ENCODE results near the gene ZCCHC14. TPM values are rescaled to one million over a fixed set of nuclear protein-coding genes. Genes with fewer than 3 reads are reported as not detected.
A peak's percentile ranks its signal among the peaks of the same experiment; 100 is the strongest.

ZCCHC14 gene
- polyA plus RNA-seq, 1 donor (not counting 4 experiments of a cell fraction or from before 2014, with no cell fraction given) = 3.6 TPM

GRCh38 chr16:87384162-87384874 is 108.5 kb downstream of the ZCCHC14 start:
- Histone ChIP-seq H3K27me3 (ENCODE audit: control insufficient read depth, extremely low read depth, insufficient read depth, low read length) (no peaks in the 10 kb centered on the region), H3K79me2 (ENCODE audit: control insufficient read depth, insufficient read depth, low read length) (peaks cover 38% of the 10 kb centered on the region), H3K9me1 (ENCODE audit: control insufficient read depth, extremely low read depth, insufficient read depth, low read length) (peaks cover 2% of the 10 kb centered on the region), H3K9me3 (ENCODE audit: control insufficient read depth, low read depth, low read length) (no peaks in the 10 kb centered on the region), H3K9ac (ENCODE audit: control insufficient read depth, extremely low read depth, insufficient read depth, low read length) (peak overlapping the region; percentile 84), H3K4me3 (ENCODE audit: control insufficient read depth in 2 of 3, extremely low read depth in 1 of 3, insufficient read depth in 2 of 3, low read depth in 1 of 3, low read length in 3 of 3) (peak overlapping the region; percentile 46 to 84 (median 78)), H3K4me2 (ENCODE audit: control insufficient read depth, extremely low read depth, insufficient read depth, low read depth, low read length) (peak overlapping the region; percentile 69), H2AFZ (ENCODE audit: control insufficient read depth, low read length) (peak overlapping the region; percentile 89), H3K36me3 (ENCODE audit: control insufficient read depth in 2 of 2, extremely low read depth in 1 of 2, insufficient read depth in 2 of 2, low read length in 2 of 2) (no peaks in the 10 kb centered on the region), H3K4me1 (ENCODE audit: control insufficient read depth, extremely low read depth, insufficient read depth, low read length) (peaks cover 33% of the 10 kb centered on the region), H4K20me1 (ENCODE audit: control insufficient read depth, extremely low read depth, insufficient read depth, low read length) (peaks cover 12% of the 10 kb centered on the region), H3K27ac (ENCODE audit: control insufficient read depth, insufficient read depth, low read length) (peak overlapping the region; percentile 60)
- dilution Hi-C loops (cut with MboI; ENCODE audit: extremely low pct_ligation_motif_present, low sequenced_read_pairs) = no loop called here
- FAIRE-seq (no peak), DNase-seq (ENCODE audit: low read depth, low spot score) (no peak)
- no peak for TF ChIP-seq EZH2 (IDR thresholded peaks at IDR 0.05; ENCODE audit: low read length)
- TF ChIP-seq CTCF (optimal IDR thresholded peaks at IDR 0.05 in 1 of 3, IDR thresholded peaks at IDR 0.05 in 1 of 3, conservative IDR thresholded peaks at IDR 0.05 in 1 of 3; ENCODE audit: extremely low read depth in 1 of 3, insufficient read depth in 2 of 3, low read length in 3 of 3) = no peak

- peaks cover 27% of the 10 kb centered on the region for H3K4me1 ChIP-seq (ENCODE audit: control insufficient read depth, extremely low read depth, insufficient read depth, low read length)
- peak within 1 kb of the TSS; percentile 84 for H3K9ac ChIP-seq (ENCODE audit: control insufficient read depth, extremely low read depth, insufficient read depth, low read length)
- dilution Hi-C loops (cut with MboI; ENCODE audit: extremely low pct_ligation_motif_present, low sequenced_read_pairs) = no loop called here
- H2AFZ ChIP-seq (ENCODE audit: control insufficient read depth, low read length) = peak within 1 kb of the TSS; percentile 89
- H3K27ac ChIP-seq (ENCODE audit: control insufficient read depth, insufficient read depth, low read length) = peak within 1 kb of the TSS; percentile 73
- peaks cover 2% of the 10 kb centered on the region for H3K9me1 ChIP-seq (ENCODE audit: control insufficient read depth, extremely low read depth, insufficient read depth, low read length)
- H3K36me3 ChIP-seq (ENCODE audit: control insufficient read depth in 2 of 2, extremely low read depth in 1 of 2, insufficient read depth in 2 of 2, low read length in 2 of 2) = no peaks in the 10 kb centered on the region
- peaks cover 43% of the 10 kb centered on the region for H3K79me2 ChIP-seq (ENCODE audit: control insufficient read depth, insufficient read depth, low read length)
- H3K4me2 ChIP-seq (ENCODE audit: control insufficient read depth, extremely low read depth, insufficient read depth, low read depth, low read length) = peak within 1 kb of the TSS; percentile 84
- no peaks in the 10 kb centered on the region for H3K27me3 ChIP-seq (ENCODE audit: control insufficient read depth, extremely low read depth, insufficient read depth, low read length)
- no peak for TF ChIP-seq CTCF (optimal IDR thresholded peaks at IDR 0.05 in 1 of 3, IDR thresholded peaks at IDR 0.05 in 1 of 3, conservative IDR thresholded peaks at IDR 0.05 in 1 of 3; ENCODE audit: extremely low read depth in 1 of 3, insufficient read depth in 2 of 3, low read length in 3 of 3)
- TF ChIP-seq EZH2 (IDR thresholded peaks at IDR 0.05; ENCODE audit: low read length) = no peak
- H3K9me3 ChIP-seq (ENCODE audit: control insufficient read depth, low read depth, low read length) = no peaks in the 10 kb centered on the region
- peaks cover 12% of the 10 kb centered on the region for H4K20me1 ChIP-seq (ENCODE audit: control insufficient read depth, extremely low read depth, insufficient read depth, low read length)
- no peak for FAIRE-seq
- DNase-seq (ENCODE audit: low read depth, low spot score) = peak; percentile 71
- H3K4me3 ChIP-seq (ENCODE audit: control insufficient read depth in 2 of 3, extremely low read depth in 1 of 3, insufficient read depth in 2 of 3, low read depth in 1 of 3, low read length in 3 of 3) = peak within 1 kb of the TSS; percentile 78 to 88 (median 84)
Observed at GRCh38 chr16:87383505-87384161, 109.2 kb downstream of the ZCCHC14 start, which contains the start of gene FBXO31. TSS of gene FBXO31 (minus strand) at chr16:87383776. CDS start at chr16:87383744, 32 bp downstream.

Data from keratinocyte (primary cell).